ENCODE results near the gene ASMT.

- no peak for TF ChIP-seq CTCF (conservative IDR thresholded peaks at IDR 0.05)
- TF ChIP-seq ZFX (IDR thresholded peaks at IDR 0.05) = no peak
These were observed 4.1 kb upstream of the ASMT start for GRCh38 chrX:1610736-1611135.
